ENCODE data around the gene TMEM125. TPM values are rescaled to one million over a fixed set of nuclear protein-coding genes. Genes with fewer than 3 reads are reported as not detected.

Gene TMEM125
- polyA plus RNA-seq, 1 of the 3 experiments (the other 2 are of a cell fraction), result not detected

GRCh38 chr1:43317817-43318471 is 48.2 kb downstream of the TMEM125 start:
- Histone ChIP-seq H3K4me3 (ENCODE audit: low read depth in 2 of 2, low read length in 1 of 2) (no peak overlapping the region), H3K79me2 (ENCODE audit: insufficient read depth) (no peaks in the 10 kb centered on the region), H3K9me3 (no peaks in the 10 kb centered on the region), H3K36me3 (replicated peaks in 1 of 2; ENCODE audit: control insufficient read depth in 1 of 2, insufficient read depth in 2 of 2, low read length in 1 of 2) (no peaks in the 10 kb centered on the region), H4K20me1 (ENCODE audit: insufficient read depth) (no peaks in the 10 kb centered on the region), H2AFZ (ENCODE audit: low read depth) (no peak overlapping the region), H3K9me2 (no peaks in the 10 kb centered on the region), H3K4me1 (ENCODE audit: control insufficient read depth in 1 of 2, insufficient read depth in 2 of 2, low read depth in 1 of 2, low read length in 1 of 2) (no peaks in the 10 kb centered on the region), H3K9ac (no peak overlapping the region), H3K27ac (ENCODE audit: low read depth in 2 of 2, low read length in 1 of 2) (no peak overlapping the region), H3K27me3 (ENCODE audit: insufficient read depth) (no peaks in the 10 kb centered on the region), H3K4me2 (no peak overlapping the region), H3F3A (replicated peaks; ENCODE audit: insufficient read depth) (no peaks in the 10 kb centered on the region)
- POLR2A ChIA-PET, result no interaction called here
- CTCF ChIA-PET, result no interaction called here
- no peak for DNase-seq
- 91% methylated on average over 15 of the region's 15 CpGs for WGBS (ENCODE audit: low lambda C conversion rate)
- TF ChIP-seq USF2 (IDR thresholded peaks at IDR 0.05; ENCODE audit: borderline replicate concordance, low read depth, low read length) (no peak), IRF3 (IDR thresholded peaks at IDR 0.05; ENCODE audit: low read depth, low read length) (no peak), CHD2 (IDR thresholded peaks at IDR 0.05; ENCODE audit: low read length, partially characterized antibody) (no peak), CTCF (IDR thresholded peaks at IDR 0.05) (no peak)

GRCh38 chr1:43318831-43319230 is 49.0 kb downstream of the TMEM125 start:
- Histone ChIP-seq H3K4me2 (no peak overlapping the region), H3F3A (replicated peaks; ENCODE audit: insufficient read depth) (no peaks in the 10 kb centered on the region), H3K36me3 (replicated peaks in 1 of 2; ENCODE audit: control insufficient read depth in 1 of 2, insufficient read depth in 2 of 2, low read length in 1 of 2) (no peaks in the 10 kb centered on the region), H3K9ac (no peak overlapping the region), H3K9me2 (no peaks in the 10 kb centered on the region), H4K20me1 (ENCODE audit: insufficient read depth) (no peaks in the 10 kb centered on the region), H3K27ac (ENCODE audit: low read depth in 2 of 2, low read length in 1 of 2) (no peak overlapping the region), H3K9me3 (no peaks in the 10 kb centered on the region), H3K79me2 (ENCODE audit: insufficient read depth) (no peaks in the 10 kb centered on the region), H3K27me3 (ENCODE audit: insufficient read depth) (no peaks in the 10 kb centered on the region), H3K4me3 (ENCODE audit: low read depth in 2 of 2, low read length in 1 of 2) (no peak overlapping the region), H2AFZ (ENCODE audit: low read depth) (no peak overlapping the region), H3K4me1 (ENCODE audit: control insufficient read depth in 1 of 2, insufficient read depth in 2 of 2, low read depth in 1 of 2, low read length in 1 of 2) (no peaks in the 10 kb centered on the region)
- ChIA-PET CTCF (interaction anchor here (0.8 kb wide), 1 partner anchor 92 kb away, joined by 3 read pairs; no protein-coding TSS in a partner anchor), POLR2A (no interaction called here)
- WGBS (ENCODE audit: low lambda C conversion rate), result 60% methylated on average over 4 of the region's 4 CpGs
- TF ChIP-seq SIN3A (IDR thresholded peaks at IDR 0.05; ENCODE audit: borderline replicate concordance, low read depth, low read length) (no peak), FOXJ3 (CRISPR knock-in tag; IDR thresholded peaks at IDR 0.05) (no peak), IRF3 (IDR thresholded peaks at IDR 0.05; ENCODE audit: low read depth, low read length) (no peak)
- no peak for DNase-seq

Data from SK-N-SH (cell line).